Ovary (tissue), 9 donors: Measurements from ENCODE around the gene PCYT2. TPM values are rescaled to one million over a fixed set of nuclear protein-coding genes. Genes with fewer than 3 reads are reported as not detected.

Experiments
- DNase-seq, 5 donors: peaks; one replicate each; pipeline ENCODE4 v3.0.0-alpha.2; 2019 to 2020
- H3K27ac ChIP-seq, 2 donors: fragments of 200-600 bp; one replicate each; pipeline versions ENCODE4 v1.5.1 to v1.8.0; 2019 to 2022
- H3K27me3 ChIP-seq: fragments of 200-600 bp; one replicate; pipeline ENCODE4 v1.8.0; 2022
- H3K36me3 ChIP-seq: fragments of 200-600 bp; sonication (generic); one replicate; pipeline ENCODE4 v1.5.1; 2019
- H3K4me1 ChIP-seq: one replicate; pipeline ENCODE4 v1.8.1; 2013; ENCODE audit warnings: mild to moderate bottlenecking, moderate library complexity; ENCODE audit not compliant: insufficient read depth
- H3K4me3 ChIP-seq: fragments of 200-600 bp; sonication (generic); one replicate; pipeline ENCODE4 v1.5.1; 2017
- H3K9me3 ChIP-seq, 2 donors: fragments of 200-600 bp in 1 of 2; sonication (generic) in 1 of 2; one replicate each; pipeline versions ENCODE4 v1.5.1 to v1.8.1; 2013 to 2019; ENCODE audit warnings: mild to moderate bottlenecking in 1 of 2, moderate library complexity in 1 of 2
- EP300 ChIP-seq: sonication (generic); formaldehyde crosslinking; IDR thresholded peaks from one replicate; pipeline ENCODE4 v1.6.1; 2017; ENCODE audit warnings: antibody characterized with exemption
- POLR2A ChIP-seq: fragments of 450-650 bp; IDR thresholded peaks from one replicate; pipeline ENCODE4 v1.6.1; 2017; ENCODE audit warnings: antibody characterized with exemption, mild to moderate bottlenecking, moderate library complexity
- WGBS, 3 donors: extraction: QIAGEN DNeasy Blood & Tissue Kit in 1 of 3; methylation state at CpG; one replicate each; pipeline versions ENCODE4 v1.1.5 to v1.1.7; 2013 to 2017; 5-methylcytosine and 5-hydroxymethylcytosine counted together
- intact Hi-C, 4 donors: fragments of 100-400 bp; cut with DNase I; formaldehyde crosslinking; loops; one replicate each; pipeline versions ENCODE4 v1.11.0 to v1.15.1; 2022 to 2023
- polyA plus RNA-seq, 2 donors: library from polyadenylated mRNA; stranded (reverse); fragments of 200-250 nt in 1 of 2; fragments of 350-450 nt in 1 of 2; fragmentation: Illumina TruSeq in 1 of 2; extraction: RNeasy Lipid Tissue Mini Kit (QIAGEN cat#74804) in 1 of 2; gene quantifications; one replicate each; pipeline ENCODE4 v1.2.3, GENCODE V29; 2013 to 2014
- total RNA-seq, 7 donors: library from RNA; depleted of rRNA in 2 of 7; stranded (reverse); fragments of >200 nt in 2 of 7; fragmentation: NEBNext Ultra II Directional in 3 of 7; extraction: Animal tissue kit (Norgen Biotek cat#: 25700) in 3 of 7; gene quantifications; one replicate each; pipeline versions ENCODE4 v1.1.0 to v1.2.4, GENCODE V29; 2016 to 2023
- TF ChIP-seq, protein P1 (sequence below), 3 donors: fragments of 450-650 bp in 2 of 3; fragments of 200-600 bp in 1 of 3; IDR thresholded peaks; one replicate each; pipeline versions ENCODE4 v1.5.1 to v1.8.0; 2016 to 2022; ENCODE audit warnings: antibody characterized with exemption in 3 of 3, mild to moderate bottlenecking in 1 of 3
- donor health status: DM: no; HTN: no; CAD: no; lungs with moderate emphysema.
- donor health status: DM: no; HTN: no; CAD: no.
- donor health status: Bipolar disorder and iron deficiency.
- donor health status: DM: yes; HTN: yes; CAD: no.
- donor health status: DM: no; HTN: no; CAD: no.
- donor health status: DM: yes; HTN: yes; CAD: no.

PCYT2 gene
- total and polyA plus RNA-seq, 9 donors, result 12.6 to 71.4 (median 25.7) TPM

DNA sequence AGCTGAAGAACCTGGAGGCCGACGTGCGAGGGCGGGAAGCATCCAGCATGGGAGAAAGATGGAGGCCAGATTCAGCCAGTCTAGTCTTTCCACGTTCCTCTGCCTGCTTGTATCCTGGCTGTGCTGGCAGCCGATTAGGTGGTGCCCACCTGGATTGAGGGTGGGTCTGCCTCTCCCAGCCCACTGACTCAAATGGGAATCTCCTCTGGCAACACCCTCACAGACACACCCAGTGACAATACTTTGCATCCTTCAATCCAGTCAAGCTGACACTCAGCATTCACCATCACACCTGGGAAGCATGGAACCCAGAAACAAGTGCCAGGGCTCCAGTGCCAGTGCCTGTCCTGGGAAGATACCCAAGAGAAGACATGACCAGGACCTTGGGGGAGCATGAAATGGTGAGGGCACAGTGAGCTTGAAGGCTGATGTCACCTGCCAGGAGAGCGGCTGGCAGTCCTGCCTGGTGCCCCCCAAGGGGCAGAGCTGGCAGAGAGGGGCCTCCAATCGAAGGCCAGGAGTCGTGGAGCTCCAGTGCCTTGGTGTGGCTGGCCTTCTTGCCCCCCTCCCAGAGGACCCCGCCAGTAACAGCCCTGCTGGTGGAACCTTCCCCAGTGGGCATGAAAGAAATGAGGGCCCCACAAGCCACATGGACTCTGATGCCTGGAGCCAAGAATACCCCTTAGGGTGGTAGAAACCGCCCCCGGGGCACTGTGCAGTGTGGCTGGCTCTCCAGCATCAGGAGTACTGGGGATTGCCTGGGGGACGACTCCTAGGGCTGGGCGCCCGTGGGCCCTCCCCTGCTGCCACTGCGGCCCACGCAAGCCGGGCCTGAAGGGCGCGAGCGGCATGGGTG lies 9.8 kb downstream of the PCYT2 start:
- no peak for DNase-seq
- H3K4me1 ChIP-seq, result peaks cover 2% of the 10 kb centered on the region
- H3K9me3 ChIP-seq, result no peaks in the 10 kb centered on the region
- H3K4me3 ChIP-seq, result no peak overlapping the region
- TF ChIP-seq, protein P1, sequence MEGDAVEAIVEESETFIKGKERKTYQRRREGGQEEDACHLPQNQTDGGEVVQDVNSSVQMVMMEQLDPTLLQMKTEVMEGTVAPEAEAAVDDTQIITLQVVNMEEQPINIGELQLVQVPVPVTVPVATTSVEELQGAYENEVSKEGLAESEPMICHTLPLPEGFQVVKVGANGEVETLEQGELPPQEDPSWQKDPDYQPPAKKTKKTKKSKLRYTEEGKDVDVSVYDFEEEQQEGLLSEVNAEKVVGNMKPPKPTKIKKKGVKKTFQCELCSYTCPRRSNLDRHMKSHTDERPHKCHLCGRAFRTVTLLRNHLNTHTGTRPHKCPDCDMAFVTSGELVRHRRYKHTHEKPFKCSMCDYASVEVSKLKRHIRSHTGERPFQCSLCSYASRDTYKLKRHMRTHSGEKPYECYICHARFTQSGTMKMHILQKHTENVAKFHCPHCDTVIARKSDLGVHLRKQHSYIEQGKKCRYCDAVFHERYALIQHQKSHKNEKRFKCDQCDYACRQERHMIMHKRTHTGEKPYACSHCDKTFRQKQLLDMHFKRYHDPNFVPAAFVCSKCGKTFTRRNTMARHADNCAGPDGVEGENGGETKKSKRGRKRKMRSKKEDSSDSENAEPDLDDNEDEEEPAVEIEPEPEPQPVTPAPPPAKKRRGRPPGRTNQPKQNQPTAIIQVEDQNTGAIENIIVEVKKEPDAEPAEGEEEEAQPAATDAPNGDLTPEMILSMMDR (IDR thresholded peaks at IDR 0.05), result no peak
- no peak for TF ChIP-seq POLR2A
- no peak for TF ChIP-seq EP300
- 41 to 46% (median 42%) methylated on average over 21 of the region's 21 CpGs for WGBS, 3 donors
- intact Hi-C loops, result no loop called here
- H3K27ac ChIP-seq, result no peak overlapping the region
- H3K27me3 ChIP-seq, result no peaks in the 10 kb centered on the region
- no peaks in the 10 kb centered on the region for H3K36me3 ChIP-seq

DNA sequence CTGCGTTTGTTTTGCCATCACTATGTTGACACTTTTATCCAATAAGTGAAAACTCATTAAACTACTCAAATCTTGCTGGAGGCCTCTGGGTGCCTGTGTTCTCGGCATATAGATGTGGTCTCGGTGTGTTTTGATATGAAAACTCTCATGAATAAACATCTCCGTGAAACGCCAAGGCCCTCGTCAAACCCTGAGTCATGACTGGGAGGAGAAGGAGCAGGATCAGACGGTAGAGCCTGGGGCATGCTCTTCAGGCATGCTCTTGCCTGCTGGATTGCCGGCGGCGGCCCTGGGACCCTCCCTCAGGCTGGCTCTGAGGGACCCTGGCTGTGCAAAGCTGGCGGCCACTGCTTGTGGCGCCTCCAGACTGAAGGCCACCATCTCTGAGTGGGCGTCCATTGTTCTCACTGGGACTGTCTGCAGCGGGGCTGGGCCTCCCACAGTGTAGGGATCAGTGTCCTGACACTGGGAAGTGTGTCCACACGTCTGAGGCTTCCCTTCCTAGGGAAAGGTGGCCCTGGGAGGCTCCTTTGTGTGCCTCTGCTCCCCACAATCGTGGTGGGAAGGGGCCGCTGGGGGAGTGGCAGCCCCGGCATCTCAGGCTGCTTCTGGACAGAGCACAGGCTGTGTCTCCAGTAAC lies 10.9 kb downstream of the PCYT2 start:
- no peaks in the 10 kb centered on the region for H3K27me3 ChIP-seq
- WGBS, 3 donors, result 62 to 74% (median 68%) methylated on average over 16 to 18 of the region's 18 CpGs
- no peaks in the 10 kb centered on the region for H3K36me3 ChIP-seq
- no peaks in the 10 kb centered on the region for H3K9me3 ChIP-seq
- intact Hi-C loops, result no loop called here
- H3K4me1 ChIP-seq, result peaks cover 2% of the 10 kb centered on the region
- TF ChIP-seq, protein P1 (IDR thresholded peaks at IDR 0.05), result no peak
- TF ChIP-seq EP300, result no peak
- no peak for TF ChIP-seq POLR2A
- no peak overlapping the region for H3K27ac ChIP-seq
- H3K4me3 ChIP-seq, result no peak overlapping the region
- DNase-seq, result no peak

DNA sequence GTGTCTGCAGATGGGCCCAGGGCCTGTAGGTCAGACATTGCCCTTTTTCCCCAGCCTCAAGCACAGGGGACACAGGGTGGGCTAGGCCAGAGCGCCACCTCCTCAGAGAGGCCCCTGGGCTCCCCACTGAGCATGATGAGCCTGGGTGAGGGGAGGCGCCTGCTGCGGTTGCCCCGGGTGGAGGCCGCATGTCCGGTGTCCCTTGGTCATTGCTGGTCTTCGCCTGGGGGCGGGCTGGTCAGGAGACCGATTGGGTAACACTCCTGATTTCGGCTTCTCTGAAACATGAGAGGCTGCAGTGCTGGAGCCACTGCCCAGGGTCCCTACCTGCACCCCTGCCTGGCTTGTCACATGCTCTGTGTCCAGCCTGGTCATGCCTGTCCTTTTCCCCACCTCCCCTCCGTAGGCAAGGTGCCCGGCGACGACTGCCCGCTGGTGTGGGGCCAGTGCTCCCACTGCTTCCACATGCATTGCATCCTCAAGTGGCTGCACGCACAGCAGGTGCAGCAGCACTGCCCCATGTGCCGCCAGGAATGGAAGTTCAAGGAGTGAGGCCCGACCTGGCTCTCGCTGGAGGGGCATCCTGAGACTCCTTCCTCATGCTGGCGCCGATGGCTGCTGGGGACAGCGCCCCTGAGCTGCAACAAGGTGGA lies 11.6 kb downstream of the PCYT2 start:
- DNase-seq, result no peak
- H3K4me3 ChIP-seq, result no peak overlapping the region
- H3K9me3 ChIP-seq, result no peaks in the 10 kb centered on the region
- peaks cover 2% of the 10 kb centered on the region for H3K4me1 ChIP-seq
- no peak overlapping the region for H3K27ac ChIP-seq
- intact Hi-C loops, result no loop called here
- TF ChIP-seq EP300, result no peak
- TF ChIP-seq, protein P1 (IDR thresholded peaks at IDR 0.05), result no peak
- no peak for TF ChIP-seq POLR2A
- H3K27me3 ChIP-seq, result no peaks in the 10 kb centered on the region
- H3K36me3 ChIP-seq, result no peaks in the 10 kb centered on the region
- WGBS, 3 donors, result 86 to 88% (median 87%) methylated on average over 19 to 22 of the region's 22 CpGs

DNA sequence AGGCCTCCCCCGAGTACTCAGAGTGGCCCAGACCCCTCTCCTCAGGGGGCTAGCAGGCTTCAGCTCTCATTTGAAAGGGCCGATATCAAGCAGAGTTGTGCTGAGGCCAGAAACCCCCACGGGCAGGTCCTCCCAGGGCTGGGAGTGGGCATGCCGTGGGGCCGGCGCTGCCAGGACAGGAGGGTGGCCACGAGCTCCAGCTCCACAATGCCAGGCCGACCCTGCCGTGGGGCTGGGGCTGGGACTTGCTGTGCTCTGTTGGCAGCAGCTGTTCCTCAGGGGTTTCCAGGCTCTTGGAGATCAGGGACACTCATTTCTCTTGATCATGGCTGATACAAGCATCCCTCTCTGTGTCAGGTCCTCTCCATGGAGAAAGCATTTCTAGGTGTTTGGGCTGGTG lies 12.3 kb downstream of the PCYT2 start:
- WGBS, 3 donors, result 80 to 89% (median 86%) methylated on average over 9 of the region's 9 CpGs
- no peaks in the 10 kb centered on the region for H3K27me3 ChIP-seq
- no peaks in the 10 kb centered on the region for H3K9me3 ChIP-seq
- H3K4me3 ChIP-seq, result no peak overlapping the region
- intact Hi-C loops, result no loop called here
- DNase-seq, result no peak
- H3K27ac ChIP-seq, result no peak overlapping the region
- peaks cover 2% of the 10 kb centered on the region for H3K4me1 ChIP-seq
- TF ChIP-seq POLR2A (no peak), EP300 (no peak)
- TF ChIP-seq, protein P1 (IDR thresholded peaks at IDR 0.05), result no peak
- H3K36me3 ChIP-seq, result no peaks in the 10 kb centered on the region
